GM18858 (cell line): Measurements from ENCODE around the gene KRT12.

Source experiments
- ATAC-seq: cut with Tn5 transposase; IDR thresholded peaks from one replicate; pipeline ENCODE4 v1.9.1; 2021; ENCODE audit not compliant: unreplicated experiment

KRT12 gene

DNA sequence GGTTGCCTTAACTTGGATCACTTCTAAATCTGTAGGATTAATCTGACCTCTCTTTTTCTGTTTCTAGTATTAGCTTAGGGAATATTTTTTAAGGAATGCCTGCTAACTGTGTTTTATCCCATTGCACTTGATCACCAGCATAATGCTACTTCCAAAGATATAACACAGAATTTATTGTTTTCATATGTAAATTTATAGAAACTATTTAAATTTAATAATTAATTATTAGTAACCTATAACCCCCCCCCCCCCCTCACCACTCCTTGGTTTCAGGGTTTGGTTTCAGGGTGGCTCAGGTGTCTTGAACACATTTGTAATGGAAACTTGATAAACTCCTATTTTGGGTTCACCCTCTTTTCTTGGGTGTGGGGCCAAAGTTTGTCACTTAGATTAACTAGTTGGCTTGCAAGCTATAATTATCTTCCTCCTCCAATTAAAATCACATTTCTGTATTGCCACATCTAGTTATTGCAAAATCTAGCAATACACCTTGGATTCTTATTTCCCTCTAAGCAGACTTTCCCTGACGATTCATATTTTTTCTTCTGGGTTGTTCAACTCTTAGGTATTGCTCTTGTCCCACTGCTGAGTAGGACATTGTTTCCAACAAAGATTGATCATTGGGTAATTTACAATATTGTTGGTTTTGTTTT is 18.3 kb downstream of the KRT12 start:
- no peak for ATAC-seq

DNA sequence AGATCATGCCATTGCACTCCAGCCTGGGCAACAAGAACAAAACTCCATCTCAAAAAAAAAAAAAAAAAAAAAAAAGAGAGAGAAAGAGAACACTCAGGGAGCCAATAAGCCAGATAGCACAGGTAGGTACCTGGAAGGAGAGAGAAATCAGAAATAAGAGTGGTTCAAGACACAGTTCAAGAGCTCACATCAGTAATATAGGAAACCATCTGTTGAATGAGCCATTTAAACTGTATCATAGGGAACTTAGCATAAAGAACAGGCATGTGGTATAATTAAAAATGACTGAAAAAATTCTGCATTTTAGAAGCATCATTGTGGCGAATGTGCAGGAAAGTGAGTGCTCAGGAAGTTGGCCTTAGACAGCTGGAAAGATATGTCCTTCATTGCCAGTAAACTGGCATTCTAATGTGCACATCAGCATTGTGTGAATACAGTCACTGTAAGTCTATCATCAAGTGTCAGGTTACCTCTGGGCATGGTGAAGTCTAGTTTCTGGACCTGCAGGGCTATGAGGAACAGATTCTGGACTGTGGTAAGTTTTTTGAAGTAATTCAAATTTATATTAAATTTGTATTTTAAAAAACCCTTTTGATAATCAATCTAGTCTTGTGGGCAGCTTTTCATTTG is 20.4 kb downstream of the KRT12 start:
- no peak for ATAC-seq

DNA sequence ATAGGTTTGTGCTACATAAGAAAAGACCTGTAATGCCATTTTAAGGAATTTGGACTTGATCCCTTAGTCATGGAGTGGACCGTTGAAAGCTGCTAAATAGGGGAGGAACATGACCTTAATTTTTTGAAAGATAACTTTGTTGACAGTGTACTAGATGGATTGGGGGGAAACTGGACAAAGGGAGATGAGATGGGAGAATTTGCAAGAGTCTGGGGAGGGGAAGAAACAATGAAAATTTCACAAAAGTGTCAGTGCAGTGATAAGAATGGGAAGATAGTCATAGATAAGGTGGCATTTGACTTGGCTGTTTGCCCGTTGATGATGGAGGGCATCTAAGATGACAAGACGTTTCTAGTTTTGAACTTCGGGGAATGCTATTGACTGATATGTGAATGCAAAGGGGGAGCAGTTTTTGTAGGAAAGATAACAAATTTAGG is 22.3 kb downstream of the KRT12 start:
- no peak for ATAC-seq

DNA sequence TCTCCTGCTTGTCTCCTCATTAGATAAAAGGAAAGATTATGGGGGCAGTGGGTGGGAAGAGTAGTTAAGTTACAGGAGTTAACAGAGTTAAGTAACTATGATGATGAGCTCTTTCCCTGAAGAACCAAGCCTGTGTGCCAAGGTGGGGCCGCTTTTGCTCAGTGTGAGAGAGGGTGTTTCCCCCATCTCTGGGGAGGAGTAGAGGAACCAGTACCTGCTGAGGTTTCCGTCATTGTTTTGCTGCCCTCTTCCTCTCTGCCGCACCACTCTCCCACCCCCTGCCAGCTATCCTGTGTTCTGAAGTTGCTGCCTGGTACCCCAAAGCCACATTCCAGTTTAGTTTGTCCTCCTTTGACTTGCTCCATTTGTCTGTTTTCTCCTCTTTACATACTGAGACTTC is 23.8 kb downstream of the KRT12 start:
- ATAC-seq, result no peak

DNA sequence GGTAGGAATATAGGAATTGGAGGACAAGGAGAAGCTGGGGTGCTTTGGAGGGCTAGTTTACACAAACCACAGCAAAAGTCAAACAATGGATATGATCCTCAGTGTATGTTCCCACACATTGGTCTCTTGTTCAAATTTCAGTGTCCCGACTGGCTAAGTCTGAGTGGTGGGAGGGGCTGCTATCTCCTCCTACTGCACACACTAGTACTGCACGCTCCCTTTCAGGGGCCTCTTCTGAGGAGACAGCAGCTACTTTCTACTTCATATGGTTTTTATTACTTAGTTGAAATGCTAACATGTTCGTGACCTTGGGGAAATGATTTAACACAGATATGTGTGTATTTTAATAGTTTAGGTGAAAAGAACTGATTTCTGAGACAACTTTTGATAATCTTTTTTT is 25.8 kb downstream of the KRT12 start:
- ATAC-seq, result no peak

DNA sequence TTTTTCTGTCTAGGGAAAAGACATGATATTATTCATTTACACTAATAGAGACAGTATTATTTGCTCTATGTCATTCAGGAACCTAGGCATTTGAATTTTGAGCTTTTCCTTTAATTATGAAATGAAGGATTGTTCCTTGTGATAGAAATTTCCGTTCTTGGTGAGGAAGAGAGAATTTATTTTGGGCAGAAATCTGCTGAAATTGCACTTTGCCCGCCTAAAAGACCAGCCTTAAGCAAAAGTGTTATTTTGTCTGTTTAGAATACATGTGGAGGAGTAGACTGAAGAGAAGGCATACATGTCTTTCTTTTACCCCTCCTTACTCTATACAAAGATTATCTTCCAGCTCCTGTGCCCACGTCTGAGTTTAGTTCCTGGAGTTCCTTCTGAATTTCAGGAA is 27.8 kb downstream of the KRT12 start:
- ATAC-seq, result no peak

DNA sequence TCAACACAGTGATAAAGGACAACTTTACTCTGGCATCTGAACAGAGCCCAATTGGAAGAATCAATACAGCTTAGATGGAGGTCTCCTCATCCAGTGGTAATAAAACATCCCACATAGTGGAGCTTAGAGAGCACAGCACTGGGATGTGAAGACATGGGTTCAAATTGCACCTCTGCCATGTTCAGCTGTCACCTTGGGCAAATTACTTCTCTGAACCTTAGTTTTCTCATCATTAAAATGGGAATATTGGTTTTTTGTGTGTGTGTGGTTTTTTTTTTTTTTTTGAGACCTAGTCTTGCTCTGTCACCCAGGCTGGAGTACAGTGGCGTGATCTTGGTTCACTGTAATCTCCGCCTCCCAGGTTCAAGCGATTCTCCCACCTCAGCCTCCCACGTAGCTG is 31.0 kb downstream of the KRT12 start:
- no peak for ATAC-seq

DNA sequence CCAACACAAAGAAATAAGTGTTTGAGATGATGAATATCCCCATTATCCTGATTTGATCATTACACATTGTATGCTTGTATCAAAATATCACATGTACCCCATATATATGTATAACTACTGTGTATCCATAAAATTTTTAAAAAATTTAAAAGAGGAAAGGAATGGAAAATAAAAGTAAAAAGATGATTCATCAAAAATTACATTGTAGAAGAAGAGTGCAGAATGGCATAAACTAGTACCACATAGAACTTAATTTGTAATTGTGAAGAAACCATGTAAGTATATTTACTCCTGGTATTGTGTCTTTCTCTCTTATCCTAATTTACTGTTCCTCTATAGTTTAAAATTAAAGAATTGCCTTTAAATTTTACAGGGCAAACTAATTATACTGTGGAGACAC is 33.1 kb downstream of the KRT12 start:
- ATAC-seq, result no peak

DNA sequence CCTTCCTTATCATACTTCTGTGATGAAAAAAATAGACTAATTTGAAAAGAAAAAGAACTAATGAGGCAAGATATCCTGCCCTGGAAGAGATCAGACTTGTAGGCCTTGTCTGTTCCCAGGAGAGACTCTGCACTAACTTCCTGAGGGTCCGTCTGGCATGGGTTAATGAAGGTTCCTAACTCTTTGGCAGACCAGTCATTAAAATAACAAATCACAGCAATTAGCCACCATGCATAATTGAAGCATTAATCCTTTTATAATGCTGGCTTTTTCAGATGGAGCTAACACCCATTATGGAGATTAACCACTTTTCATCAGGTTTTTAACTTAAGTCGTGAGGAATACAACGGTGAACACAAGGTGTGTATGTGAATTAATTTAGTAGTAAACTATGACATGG is 34.2 kb downstream of the KRT12 start:
- ATAC-seq, result no peak

DNA sequence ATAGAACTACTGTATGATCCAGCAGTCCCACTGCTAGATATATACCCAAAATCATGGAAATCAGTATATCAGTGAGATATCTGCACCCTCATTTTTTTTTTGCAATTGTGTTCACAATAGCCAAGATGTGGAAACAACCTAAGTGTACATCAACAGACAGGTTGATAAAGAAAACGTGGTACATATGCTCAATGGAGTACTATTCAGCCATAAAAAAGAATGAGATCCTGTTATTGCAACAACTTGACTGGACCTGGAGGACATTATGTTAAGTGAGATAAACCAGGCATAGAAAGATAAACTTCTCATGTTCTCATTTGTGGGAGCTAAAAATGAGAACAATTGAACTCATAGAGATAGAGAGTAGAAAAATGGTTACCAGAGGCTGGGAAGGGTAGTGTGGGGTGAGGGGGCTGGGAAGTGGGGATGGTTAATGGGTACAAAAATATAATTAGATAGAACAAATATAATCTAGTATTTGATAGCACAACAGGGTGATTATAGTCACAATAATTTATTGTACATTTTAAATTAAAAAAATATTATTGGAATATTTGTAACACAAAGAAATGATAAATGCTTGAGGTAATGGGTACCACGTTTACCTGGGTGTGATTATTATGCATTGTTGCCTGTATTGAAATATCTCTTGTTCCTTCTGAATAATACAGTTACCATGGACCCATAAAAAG is 36.8 kb downstream of the KRT12 start:
- ATAC-seq, result no peak

DNA sequence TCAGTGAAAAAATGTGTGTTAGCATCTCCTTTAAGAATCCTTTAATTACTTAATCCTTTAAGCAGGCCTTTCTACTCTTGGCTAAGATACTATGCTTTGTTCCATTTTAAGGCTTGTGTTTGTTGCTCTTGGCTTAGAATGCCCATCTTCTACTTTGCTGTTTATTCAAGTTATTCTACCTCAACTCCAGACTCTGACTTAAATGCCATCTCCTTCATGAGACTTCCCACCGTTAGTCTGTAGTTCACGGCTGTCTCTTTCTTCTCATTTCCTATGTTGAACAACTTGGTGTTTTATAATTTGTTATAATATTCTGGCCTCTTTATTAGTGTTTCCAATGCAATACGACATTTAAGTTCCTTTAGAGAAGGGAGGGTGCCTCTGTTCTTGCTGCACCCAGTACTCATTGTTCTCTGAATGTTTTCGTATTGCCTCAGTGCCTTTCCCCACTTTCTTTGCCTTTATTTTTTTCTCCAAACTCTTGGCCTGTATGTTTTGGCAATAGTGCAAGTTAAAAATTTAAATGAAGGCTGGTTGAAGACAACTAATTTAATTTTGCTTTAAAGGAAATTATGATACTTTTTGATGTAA is 38.5 kb downstream of the KRT12 start:
- ATAC-seq, result no peak

DNA sequence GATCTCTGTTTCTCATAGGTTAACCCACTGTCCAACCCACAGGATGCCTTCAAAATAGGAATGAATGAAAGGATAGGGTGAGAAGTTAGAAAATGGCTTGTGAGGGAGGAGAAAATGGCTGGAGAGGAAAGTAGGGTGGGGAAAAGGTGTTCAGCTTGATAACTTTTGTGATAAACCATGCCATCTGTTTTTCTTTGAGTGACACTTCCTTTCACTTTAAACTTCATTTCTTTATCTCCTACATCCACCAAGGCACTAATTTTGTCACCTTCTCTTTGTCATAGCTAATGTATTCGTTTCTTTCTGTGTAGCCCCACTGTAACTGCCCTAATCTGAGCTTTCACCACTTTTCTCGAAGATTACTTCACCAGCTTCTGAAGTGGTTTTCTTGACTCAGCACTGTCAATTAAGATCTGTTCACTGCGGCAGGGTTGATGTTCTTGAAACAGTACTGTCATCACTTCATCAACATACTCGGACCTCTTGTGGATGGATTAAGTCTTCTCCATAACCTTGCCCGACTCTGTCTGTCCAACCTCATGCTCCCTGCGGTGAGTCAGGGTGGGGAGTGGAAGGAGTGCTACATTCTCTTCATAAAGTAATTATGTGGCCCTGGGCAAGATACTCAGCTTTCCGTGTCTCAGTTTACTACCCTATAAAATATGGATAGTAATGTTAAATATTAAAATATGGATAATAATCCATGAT is 39.1 kb downstream of the KRT12 start:
- ATAC-seq, result no peak

DNA sequence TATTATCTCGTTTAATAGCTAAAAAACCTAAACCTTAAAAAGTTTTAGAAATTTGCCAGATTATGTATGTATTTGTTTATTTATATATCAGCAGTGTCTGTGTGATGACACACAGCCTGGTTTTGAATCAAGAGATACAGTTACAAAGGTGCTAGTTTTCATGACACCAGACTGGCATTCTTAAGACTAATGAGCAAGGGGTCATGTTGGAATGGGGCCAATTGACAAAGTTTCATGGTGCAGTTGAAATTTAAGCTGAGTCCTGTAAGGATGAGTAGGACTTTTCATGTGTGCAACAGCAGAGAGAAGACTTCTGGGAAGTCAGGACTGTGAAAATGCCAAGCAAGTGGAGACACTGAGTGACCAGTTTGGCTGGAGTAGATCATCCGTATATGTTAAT is 41.4 kb downstream of the KRT12 start:
- ATAC-seq, result no peak

DNA sequence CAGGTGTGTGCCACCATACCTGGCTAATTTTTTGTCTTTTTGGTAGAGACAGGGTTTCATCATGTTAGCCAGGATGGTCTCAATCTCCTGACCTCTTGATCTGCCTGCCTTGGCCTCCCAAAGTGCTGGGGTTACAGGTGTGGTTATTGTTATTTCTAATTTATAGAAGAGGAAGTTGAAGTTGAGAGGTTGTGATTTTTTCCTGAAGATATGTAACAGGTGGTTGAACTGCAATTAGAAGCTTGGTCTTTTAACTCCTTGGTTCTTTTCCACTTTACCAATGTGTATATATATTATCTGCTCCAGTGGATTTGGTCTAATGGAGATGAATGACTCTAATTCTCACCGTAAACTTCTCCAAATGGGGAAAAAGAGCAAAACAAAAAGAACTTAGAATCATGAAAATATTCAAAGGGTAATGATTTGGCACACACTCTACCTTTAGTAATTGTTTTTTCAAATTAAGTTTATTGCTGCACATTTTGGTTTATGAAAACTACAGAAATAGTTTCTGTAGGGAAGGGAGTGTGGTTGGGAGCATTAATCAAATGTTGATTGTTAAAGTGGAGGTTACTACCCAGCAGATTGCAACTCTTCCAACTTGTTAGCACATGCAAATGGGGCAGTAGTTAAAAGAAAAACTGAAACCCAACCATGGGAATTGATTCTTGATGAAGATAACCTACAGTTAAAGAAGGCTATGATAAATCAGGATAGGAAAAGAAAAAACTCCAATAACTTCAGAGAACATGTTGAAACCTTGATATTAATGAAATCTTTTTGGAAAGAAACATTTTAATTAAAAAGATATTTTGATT is 42.8 kb downstream of the KRT12 start:
- ATAC-seq, result no peak

DNA sequence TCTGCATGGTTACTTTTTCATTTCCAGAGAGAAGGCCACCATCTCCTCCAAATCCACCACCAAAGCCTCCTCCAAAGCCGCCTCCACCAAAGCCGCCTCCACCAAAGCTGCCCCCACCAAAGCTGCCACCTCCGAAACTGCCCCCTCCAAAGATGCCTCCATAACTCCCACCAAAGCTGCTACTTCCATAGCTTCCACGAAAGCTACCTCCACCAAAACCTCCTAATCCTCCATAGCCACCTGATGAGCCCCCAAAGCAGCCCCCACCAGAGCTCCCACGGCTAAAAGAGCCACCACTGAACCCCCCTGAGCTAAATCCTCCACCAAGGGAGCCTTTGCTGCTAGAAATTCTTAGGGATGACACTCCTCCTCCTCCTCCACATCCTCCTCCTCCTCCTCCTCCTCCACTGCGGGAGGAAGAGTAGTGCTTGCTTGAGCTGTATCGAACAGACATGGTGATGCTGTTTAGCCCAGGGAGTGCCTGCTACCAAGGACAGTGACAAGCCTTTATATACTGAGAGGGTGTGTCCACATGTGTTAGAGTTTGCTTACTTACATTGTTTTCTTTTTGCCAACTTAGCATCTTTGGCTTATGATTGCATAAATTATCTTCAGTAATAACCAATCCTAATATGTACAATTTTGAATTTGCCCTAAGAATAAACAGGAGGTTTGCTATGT is 44.8 kb downstream of the KRT12 start, which contains the start of gene KRT10:
TSS of gene KRT10 (minus strand) at position 483 of the 681 bp plus-strand sequence. CDS start at position 454, 29 bp downstream.
- ATAC-seq, result no peak

DNA sequence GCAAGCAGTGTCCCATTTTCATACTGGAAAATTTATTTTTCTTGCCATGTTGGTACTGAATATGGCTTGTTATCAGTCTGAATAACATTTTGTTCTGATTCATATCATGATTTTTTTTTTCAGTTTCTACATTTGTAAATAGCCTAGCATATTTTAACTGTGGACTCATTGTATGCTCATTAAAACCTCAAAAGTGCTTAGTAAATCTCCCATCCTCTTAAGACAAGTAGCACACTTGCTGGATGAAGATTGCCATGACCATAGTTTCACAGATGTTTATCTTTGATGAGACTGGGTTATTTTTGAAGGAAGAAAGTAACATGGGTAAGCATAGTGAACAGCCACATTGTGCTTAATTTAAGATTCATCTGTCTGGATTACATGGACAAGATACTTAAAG is 45.5 kb downstream of the KRT12 start:
- no peak for ATAC-seq

DNA sequence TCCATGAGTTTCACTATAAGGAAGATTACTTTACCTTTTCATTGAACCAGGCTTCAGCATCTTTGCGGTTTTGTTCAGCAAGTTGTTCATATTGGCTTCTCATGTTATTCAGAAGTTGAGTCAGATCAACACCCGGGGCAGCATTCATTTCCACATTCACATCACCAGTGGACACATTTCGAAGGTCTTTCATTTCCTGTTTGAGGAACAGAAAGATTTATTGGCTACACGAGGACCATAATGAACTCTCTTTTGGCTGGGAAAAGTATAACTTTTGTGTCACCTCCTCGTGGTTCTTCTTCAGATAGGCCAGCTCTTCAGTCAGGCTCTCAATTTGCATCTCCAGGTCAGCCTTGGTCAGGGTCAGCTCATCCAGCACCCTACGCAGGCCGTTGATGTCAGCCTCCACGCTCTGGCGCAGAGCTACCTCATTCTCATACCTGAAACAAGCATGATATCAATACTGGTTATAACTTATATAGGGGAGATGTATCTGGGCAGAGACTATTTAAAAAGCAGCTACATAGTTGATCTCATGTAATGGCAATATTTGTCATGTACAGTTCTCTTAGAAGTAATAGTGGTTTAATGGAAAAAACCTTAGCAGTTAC is 46.7 kb downstream of the KRT12 start:
- ATAC-seq, result no peak

DNA sequence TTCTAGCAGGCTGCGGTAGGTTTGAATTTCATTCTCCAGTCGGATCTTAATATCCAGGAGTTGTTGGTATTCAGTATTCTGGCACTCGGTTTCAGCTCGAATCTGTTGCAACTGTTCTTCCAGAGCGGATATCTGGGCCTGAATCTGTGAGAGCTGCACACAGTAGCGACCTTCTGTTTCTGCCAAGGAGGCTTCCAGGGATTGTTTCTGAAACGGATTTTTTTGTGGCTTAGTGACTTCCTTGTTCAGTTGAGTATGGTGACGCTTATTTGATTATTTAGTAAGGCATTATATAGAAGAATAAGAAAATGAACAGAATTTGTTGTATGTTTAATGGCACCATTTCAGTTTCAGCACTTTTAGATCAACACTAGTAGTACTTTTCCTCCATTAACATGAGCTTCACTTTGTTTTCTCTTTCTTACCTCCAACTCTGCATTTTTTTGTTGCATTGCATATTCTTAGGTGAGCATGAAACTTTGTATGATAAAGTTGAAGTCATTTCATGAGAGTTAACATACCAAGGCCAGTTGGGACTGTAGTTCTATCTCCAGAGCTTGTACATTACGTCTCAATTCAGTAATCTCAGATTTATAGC is 47.4 kb downstream of the KRT12 start:
- ATAC-seq, result no peak
